Keratinocyte (primary cell): Measurements from ENCODE around the gene DHX58. TPM values are rescaled to one million over a fixed set of nuclear protein-coding genes. Genes with fewer than 3 reads are reported as not detected.

Experiments
- DNase-seq: peaks from one replicate; pipeline ENCODE4 v3.0.0-alpha.2; 2011; ENCODE audit warnings: low read depth, missing footprints, low spot score
- FAIRE-seq: peaks from 2 replicates; lab custom pipeline; 2011; peaks lifted over from hg19 to GRCh38; lab: Jason Lieb, UNC
- H2AFZ ChIP-seq: 2 replicates; pipeline ENCODE4 v1.6.0; 2012; ENCODE audit warnings: low read length, control low read depth, inconsistent platforms; ENCODE audit not compliant: control insufficient read depth
- H3K27ac ChIP-seq: 2 replicates; pipeline ENCODE4 v1.5.1; 2011; ENCODE audit warnings: low read length; ENCODE audit not compliant: control insufficient read depth, insufficient read depth
- H3K27me3 ChIP-seq: 3 replicates; pipeline ENCODE4 v1.6.0; 2011; ENCODE audit warnings: low read length; ENCODE audit not compliant: control insufficient read depth, insufficient read depth; ENCODE audit errors: extremely low read depth
- H3K36me3 ChIP-seq, 2 experiments: 2 replicates in 1 of 2; 3 replicates in 1 of 2; pipeline ENCODE4 v1.5.1; 2011; ENCODE audit warnings: low read length in 2 of 2, mild to moderate bottlenecking in 1 of 2; ENCODE audit not compliant: control insufficient read depth in 2 of 2, insufficient read depth in 2 of 2; ENCODE audit errors: extremely low read depth in 1 of 2
- H3K4me1 ChIP-seq: 3 replicates; pipeline ENCODE4 v1.5.1; 2011; ENCODE audit warnings: low read length; ENCODE audit not compliant: control insufficient read depth, insufficient read depth; ENCODE audit errors: extremely low read depth
- H3K4me2 ChIP-seq: 3 replicates; pipeline ENCODE4 v1.6.0; 2011; ENCODE audit warnings: low read depth, low read length; ENCODE audit not compliant: control insufficient read depth, insufficient read depth; ENCODE audit errors: extremely low read depth
- H3K4me3 ChIP-seq, 3 experiments: fragments of 200-600 bp in 1 of 3; sonication (generic) in 1 of 3; 2 replicates in 2 of 3; 3 replicates in 1 of 3; pipeline ENCODE4 v1.5.1; 2011 to 2016; ENCODE audit warnings: low read length in 3 of 3, mild to moderate bottlenecking in 3 of 3, control low read depth in 2 of 3, inconsistent platforms in 1 of 3, low read depth in 1 of 3, mixed read lengths in 1 of 3, mixed run types in 1 of 3, moderate library complexity in 1 of 3; ENCODE audit not compliant: control insufficient read depth in 2 of 3, insufficient read depth in 2 of 3; ENCODE audit errors: extremely low read depth in 1 of 3
- H3K79me2 ChIP-seq: 2 replicates; pipeline ENCODE4 v1.6.0; 2012; ENCODE audit warnings: low read length; ENCODE audit not compliant: control insufficient read depth, insufficient read depth
- H3K9ac ChIP-seq: 3 replicates; pipeline ENCODE4 v1.6.0; 2011; ENCODE audit warnings: low read length; ENCODE audit not compliant: control insufficient read depth, insufficient read depth; ENCODE audit errors: extremely low read depth
- H3K9me1 ChIP-seq: 3 replicates; pipeline ENCODE4 v1.6.0; 2011; ENCODE audit warnings: low read length; ENCODE audit not compliant: control insufficient read depth, insufficient read depth; ENCODE audit errors: extremely low read depth
- H3K9me3 ChIP-seq: 2 replicates; pipeline ENCODE4 v1.5.1; 2012; ENCODE audit warnings: low read depth, low read length; ENCODE audit not compliant: control insufficient read depth
- H4K20me1 ChIP-seq: 3 replicates; pipeline ENCODE4 v1.6.0; 2011; ENCODE audit warnings: low read length; ENCODE audit not compliant: control insufficient read depth, insufficient read depth; ENCODE audit errors: extremely low read depth
- EZH2 ChIP-seq: IDR thresholded peaks from one replicate; pipeline ENCODE4 v1.6.1; 2012; ENCODE audit warnings: inconsistent platforms, mild to moderate bottlenecking, low read length, moderate library complexity
- dilution Hi-C: fragments of 300-500 bp; cut with MboI; formaldehyde crosslinking; loops from one replicate; pipeline ENCODE4 v1.7.0; 2020; ENCODE audit warnings: low sequenced_read_pairs; ENCODE audit not compliant: extremely low pct_ligation_motif_present
- polyA plus RNA-seq, 5 experiments: library from polyadenylated mRNA; depleted of rRNA in 3 of 5; stranded (reverse) in 3 of 5; stranded (forward) in 1 of 5; unstranded in 1 of 5; fragments of >200 nt; gene quantifications; 1 replicate in 1 of 5; 2 replicates in 3 of 5; 3 replicates in 1 of 5; pipeline versions ENCODE4 v1.2.1 to v1.2.3, GENCODE V29; 2011 to 2012; ENCODE audit warnings: missing spikeins in 2 of 5, low read depth in 1 of 5, low replicate concordance in 1 of 5
- TF ChIP-seq, protein P1 (sequence below), 3 experiments: IDR thresholded peaks in 1 of 3; conservative IDR thresholded peaks in 1 of 3; optimal IDR thresholded peaks in 1 of 3; 2 replicates in 2 of 3; 3 replicates in 1 of 3; pipeline versions ENCODE3 to v1.5.1; 2011; ENCODE audit warnings: low read length in 3 of 3, mild to moderate bottlenecking in 3 of 3, moderate library complexity in 2 of 3, control low read depth in 1 of 3, inconsistent platforms in 1 of 3; ENCODE audit not compliant: insufficient read depth in 2 of 3; ENCODE audit errors: extremely low read depth in 1 of 3

DHX58 gene
- polyA plus RNA-seq, 1 donor (not counting 4 experiments of a cell fraction or from before 2014, with no cell fraction given) = 5.2 TPM

DNA sequence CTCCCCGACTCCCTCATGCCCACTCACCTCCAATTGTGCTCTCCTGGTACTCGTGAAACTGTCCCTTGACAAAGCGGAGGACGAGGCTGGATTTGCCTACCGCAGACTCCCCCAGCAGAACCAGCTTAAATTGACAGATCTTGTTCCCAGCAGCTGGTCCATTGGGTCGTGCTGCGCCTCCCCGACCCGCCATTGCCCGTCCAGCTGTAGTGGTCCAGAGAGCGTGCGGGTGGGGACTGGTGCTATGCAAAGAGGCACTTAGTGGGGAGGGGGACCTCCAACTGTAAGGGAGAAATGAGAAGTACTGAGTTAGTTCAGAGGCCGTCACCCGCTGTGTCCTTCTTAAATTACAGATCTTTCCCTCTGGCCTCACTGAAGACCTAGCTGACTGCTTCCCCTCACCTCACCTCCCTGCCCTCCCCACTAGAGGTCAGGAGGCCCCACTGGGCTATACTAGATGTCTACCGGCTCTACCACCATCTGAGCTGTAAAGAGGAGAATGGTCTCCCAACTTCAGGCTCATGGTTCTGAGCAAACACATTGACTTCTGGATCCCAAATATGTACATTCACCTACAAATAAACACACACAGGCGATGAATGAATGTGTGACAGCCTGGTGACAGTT, 17.9 kb upstream of the DHX58 start:
- Histone ChIP-seq H3K4me2 (no peak overlapping the region), H3K4me1 (peaks cover 16% of the 10 kb centered on the region), H4K20me1 (peaks cover 27% of the 10 kb centered on the region), H3K27me3 (no peaks in the 10 kb centered on the region), H3K4me3 (no peak overlapping the region), H3K9me3 (no peaks in the 10 kb centered on the region), H3K9ac (no peak overlapping the region), H3K79me2 (peaks cover 50% of the 10 kb centered on the region), H2AFZ (no peak overlapping the region), H3K36me3 (peaks cover 42 to 48% of the 10 kb centered on the region in 2 experiments), H3K27ac (no peak overlapping the region), H3K9me1 (peaks cover 2% of the 10 kb centered on the region)
- dilution Hi-C loops = no loop called here
- TF ChIP-seq EZH2 = no peak
- TF ChIP-seq, protein P1, sequence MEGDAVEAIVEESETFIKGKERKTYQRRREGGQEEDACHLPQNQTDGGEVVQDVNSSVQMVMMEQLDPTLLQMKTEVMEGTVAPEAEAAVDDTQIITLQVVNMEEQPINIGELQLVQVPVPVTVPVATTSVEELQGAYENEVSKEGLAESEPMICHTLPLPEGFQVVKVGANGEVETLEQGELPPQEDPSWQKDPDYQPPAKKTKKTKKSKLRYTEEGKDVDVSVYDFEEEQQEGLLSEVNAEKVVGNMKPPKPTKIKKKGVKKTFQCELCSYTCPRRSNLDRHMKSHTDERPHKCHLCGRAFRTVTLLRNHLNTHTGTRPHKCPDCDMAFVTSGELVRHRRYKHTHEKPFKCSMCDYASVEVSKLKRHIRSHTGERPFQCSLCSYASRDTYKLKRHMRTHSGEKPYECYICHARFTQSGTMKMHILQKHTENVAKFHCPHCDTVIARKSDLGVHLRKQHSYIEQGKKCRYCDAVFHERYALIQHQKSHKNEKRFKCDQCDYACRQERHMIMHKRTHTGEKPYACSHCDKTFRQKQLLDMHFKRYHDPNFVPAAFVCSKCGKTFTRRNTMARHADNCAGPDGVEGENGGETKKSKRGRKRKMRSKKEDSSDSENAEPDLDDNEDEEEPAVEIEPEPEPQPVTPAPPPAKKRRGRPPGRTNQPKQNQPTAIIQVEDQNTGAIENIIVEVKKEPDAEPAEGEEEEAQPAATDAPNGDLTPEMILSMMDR (optimal IDR thresholded peaks at IDR 0.05 in 1 of 3, IDR thresholded peaks at IDR 0.05 in 1 of 3, conservative IDR thresholded peaks at IDR 0.05 in 1 of 3; ENCODE audit: extremely low read depth in 1 of 3, insufficient read depth in 2 of 3, low read length in 3 of 3) = no peak
- FAIRE-seq (no peak), DNase-seq (no peak)

DNA sequence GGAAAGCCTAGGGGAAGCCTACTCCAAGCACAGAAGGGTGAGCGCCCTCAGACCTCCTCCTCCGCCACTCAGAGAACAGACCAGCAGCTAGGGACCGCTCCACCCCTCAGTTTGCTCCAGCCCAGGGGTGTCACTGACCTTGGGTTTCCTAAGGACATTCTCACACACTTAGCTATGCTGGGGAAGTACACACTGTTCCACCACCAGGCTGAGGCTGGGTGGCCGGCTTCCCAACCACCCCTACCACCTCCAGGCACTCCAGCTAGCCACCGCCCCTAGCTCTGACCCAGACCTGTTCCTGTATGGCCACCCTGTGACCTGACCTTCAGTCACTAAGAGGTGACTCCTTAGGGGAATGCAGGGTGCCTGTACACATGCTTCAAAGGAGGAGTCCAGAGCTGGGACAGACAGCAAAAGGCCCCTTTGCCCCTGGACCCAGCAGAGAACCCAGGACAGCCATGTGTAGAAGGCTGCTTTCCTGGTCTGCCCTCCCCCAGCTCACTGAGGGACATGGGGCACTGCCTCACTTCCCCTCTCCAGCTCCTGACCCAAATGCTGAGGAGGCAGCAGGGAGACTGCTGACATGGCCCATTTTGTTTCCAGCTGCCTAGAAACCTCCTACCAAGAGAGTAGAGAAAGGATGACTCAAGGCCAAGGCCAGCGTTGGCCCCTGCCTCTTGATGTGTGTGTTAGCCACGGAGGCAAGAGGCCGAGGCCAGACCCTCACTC, 16.8 kb upstream of the DHX58 start:
- H3K4me1 ChIP-seq = peaks cover 15% of the 10 kb centered on the region
- no peak overlapping the region for H3K27ac ChIP-seq
- H3K4me2 ChIP-seq = no peak overlapping the region
- H3K27me3 ChIP-seq = no peaks in the 10 kb centered on the region
- H3K9me1 ChIP-seq = peaks cover 2% of the 10 kb centered on the region
- peaks cover 39% of the 10 kb centered on the region for H3K79me2 ChIP-seq
- FAIRE-seq (no peak), DNase-seq (no peak)
- TF ChIP-seq, protein P1 (optimal IDR thresholded peaks at IDR 0.05 in 1 of 3, IDR thresholded peaks at IDR 0.05 in 1 of 3, conservative IDR thresholded peaks at IDR 0.05 in 1 of 3; ENCODE audit: extremely low read depth in 1 of 3, insufficient read depth in 2 of 3, low read length in 3 of 3) = no peak
- TF ChIP-seq EZH2 = no peak
- no peak overlapping the region for H3K9ac ChIP-seq
- H3K4me3 ChIP-seq = no peak overlapping the region
- H2AFZ ChIP-seq = no peak overlapping the region
- peaks cover 46% of the 10 kb centered on the region in 2 experiments for H3K36me3 ChIP-seq
- H3K9me3 ChIP-seq = no peaks in the 10 kb centered on the region
- dilution Hi-C loops = no loop called here
- peaks cover 25% of the 10 kb centered on the region for H4K20me1 ChIP-seq
